ENCODE measurements around the gene LRP8.

Gene LRP8

DNA sequence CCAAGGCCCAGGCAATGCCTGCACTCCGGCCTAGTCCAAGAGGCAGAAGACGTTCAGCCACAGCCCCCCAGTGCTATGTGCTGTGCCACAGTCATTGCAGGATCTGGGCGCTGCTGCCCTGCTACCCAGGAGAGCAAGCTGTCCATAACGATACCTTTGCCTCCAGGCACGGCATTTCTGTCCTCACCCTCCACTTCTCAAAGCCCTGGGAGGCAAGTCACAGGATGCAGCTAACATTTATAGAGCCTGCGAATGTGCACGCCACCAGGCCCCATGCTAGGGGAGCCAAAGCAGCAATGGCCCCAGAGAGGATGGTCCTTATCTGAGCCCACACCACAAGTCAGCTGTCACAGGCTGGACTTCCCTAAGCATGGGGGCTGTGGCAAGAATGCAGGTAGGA is 13.8 kb downstream of the LRP8 start:
- Histone ChIP-seq H3K4me1 (ENCODE audit: control insufficient read depth, insufficient read depth, low read length, unreplicated experiment) (peaks cover 3% of the 10 kb centered on the region), H3K36me3 (ENCODE audit: insufficient read depth, low read length) (no peaks in the 10 kb centered on the region), H2AFZ (ENCODE audit: low read length, unreplicated experiment) (no peak overlapping the region), H3K27ac (ENCODE audit: low read depth, low read length) (no peak overlapping the region), H3K4me3 (ENCODE audit: low read depth, low read length) (no peak overlapping the region), H3K79me2 (ENCODE audit: control insufficient read depth, insufficient read depth, low read length, unreplicated experiment) (peaks cover 3% of the 10 kb centered on the region), H3K27me3 (ENCODE audit: insufficient read depth, low read length) (no peaks in the 10 kb centered on the region)

- H3K36me3 ChIP-seq (ENCODE audit: insufficient read depth, low read length): no peaks in the 10 kb centered on the region
- no peak overlapping the region for H3K27ac ChIP-seq (ENCODE audit: low read depth, low read length)
- no peak overlapping the region for H3K4me3 ChIP-seq (ENCODE audit: low read depth, low read length)
- peaks cover 3% of the 10 kb centered on the region for H3K4me1 ChIP-seq (ENCODE audit: control insufficient read depth, insufficient read depth, low read length, unreplicated experiment)
- H3K79me2 ChIP-seq (ENCODE audit: control insufficient read depth, insufficient read depth, low read length, unreplicated experiment): peaks cover 3% of the 10 kb centered on the region
- no peaks in the 10 kb centered on the region for H3K27me3 ChIP-seq (ENCODE audit: insufficient read depth, low read length)
- H2AFZ ChIP-seq (ENCODE audit: low read length, unreplicated experiment): no peak overlapping the region
These were observed 14.3 kb downstream of the LRP8 start for GRCh38 chr1:53313556-53313955.

DNA sequence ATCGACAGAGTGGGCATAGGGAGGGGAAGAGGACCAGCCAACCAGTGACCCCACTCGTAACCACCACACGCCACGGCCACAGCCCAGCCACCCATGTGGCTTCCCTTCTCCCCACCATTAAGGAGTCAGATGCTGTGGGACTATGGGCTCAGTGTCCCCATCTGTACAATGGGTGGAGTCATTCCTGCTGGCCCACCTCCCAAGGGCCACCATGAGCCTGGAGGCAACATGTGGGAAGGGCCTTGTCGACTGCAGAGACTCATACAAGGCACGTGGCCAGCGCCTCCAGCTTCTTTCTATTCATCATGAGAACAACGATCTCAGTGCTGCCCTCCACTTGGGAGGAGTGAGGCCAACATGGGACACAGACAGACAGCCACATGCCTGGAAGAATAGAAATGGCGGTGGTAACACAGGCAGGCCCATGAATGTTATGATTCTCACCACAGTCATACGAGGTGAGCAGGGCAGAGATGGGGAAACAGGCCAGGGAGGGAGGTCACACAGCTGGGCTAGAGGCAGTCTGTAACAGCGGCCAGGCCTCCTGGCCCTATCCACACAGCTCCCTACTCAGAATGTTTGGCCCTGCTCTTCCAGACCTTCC is 16.1 kb downstream of the LRP8 start:
- Histone ChIP-seq H3K36me3 (ENCODE audit: insufficient read depth, low read length) (no peaks in the 10 kb centered on the region), H3K4me1 (ENCODE audit: control insufficient read depth, insufficient read depth, low read length, unreplicated experiment) (peaks cover 3% of the 10 kb centered on the region), H3K79me2 (ENCODE audit: control insufficient read depth, insufficient read depth, low read length, unreplicated experiment) (peaks cover 3% of the 10 kb centered on the region), H3K27me3 (ENCODE audit: insufficient read depth, low read length) (no peaks in the 10 kb centered on the region), H3K4me3 (ENCODE audit: low read depth, low read length) (no peak overlapping the region), H2AFZ (ENCODE audit: low read length, unreplicated experiment) (no peak overlapping the region), H3K27ac (ENCODE audit: low read depth, low read length) (no peak overlapping the region)

DNA sequence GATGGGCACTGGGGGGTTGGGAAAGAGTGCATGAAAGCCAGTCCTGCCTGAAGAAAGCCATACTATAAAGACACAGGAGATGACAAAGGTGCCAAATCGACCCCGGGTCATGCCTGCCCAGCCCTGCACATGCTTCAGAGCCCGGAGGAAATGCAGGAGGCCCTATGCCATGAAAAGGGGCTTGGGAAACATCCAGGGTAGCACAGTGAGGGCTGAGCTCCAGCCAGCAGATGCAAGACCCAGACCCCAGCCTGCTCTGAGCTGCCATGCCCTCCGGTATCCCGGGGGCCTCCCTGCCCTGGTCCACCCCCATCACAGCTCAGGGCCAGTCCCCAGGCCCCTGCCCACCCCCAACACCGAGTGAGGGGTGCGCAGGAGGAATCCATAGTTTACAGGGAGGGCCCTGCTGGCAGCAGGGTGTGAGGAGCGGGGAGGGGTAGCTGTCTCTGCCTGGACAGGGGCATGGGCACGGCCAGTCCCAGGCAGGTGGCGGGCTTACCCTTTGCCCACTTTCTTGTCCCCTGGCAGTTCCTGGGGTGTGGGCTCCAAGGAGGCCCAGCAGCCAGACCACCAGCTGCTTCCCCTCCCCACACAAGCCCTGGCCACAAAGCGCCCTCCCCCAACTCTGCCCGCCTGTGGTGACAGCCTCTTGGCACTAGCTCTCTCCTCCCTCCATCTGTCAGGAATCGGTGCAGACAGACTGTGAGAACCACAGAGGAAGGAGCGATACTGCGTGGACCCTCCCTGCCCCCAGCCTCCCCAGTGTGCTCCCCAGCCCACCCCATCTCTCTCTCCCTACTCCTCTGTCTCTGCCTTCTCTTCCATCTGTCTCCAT is 16.8 kb downstream of the LRP8 start:
- Histone ChIP-seq H3K36me3 (ENCODE audit: insufficient read depth, low read length) (no peaks in the 10 kb centered on the region), H2AFZ (ENCODE audit: low read length, unreplicated experiment) (no peak overlapping the region), H3K27me3 (ENCODE audit: insufficient read depth, low read length) (no peaks in the 10 kb centered on the region), H3K79me2 (ENCODE audit: control insufficient read depth, insufficient read depth, low read length, unreplicated experiment) (peaks cover 3% of the 10 kb centered on the region), H3K4me3 (ENCODE audit: low read depth, low read length) (no peak overlapping the region), H3K27ac (ENCODE audit: low read depth, low read length) (no peak overlapping the region), H3K4me1 (ENCODE audit: control insufficient read depth, insufficient read depth, low read length, unreplicated experiment) (peaks cover 3% of the 10 kb centered on the region)

- H2AFZ ChIP-seq (ENCODE audit: low read length, unreplicated experiment): no peak overlapping the region
- peaks cover 3% of the 10 kb centered on the region for H3K79me2 ChIP-seq (ENCODE audit: control insufficient read depth, insufficient read depth, low read length, unreplicated experiment)
- no peak overlapping the region for H3K4me3 ChIP-seq (ENCODE audit: low read depth, low read length)
- no peaks in the 10 kb centered on the region for H3K27me3 ChIP-seq (ENCODE audit: insufficient read depth, low read length)
- H3K36me3 ChIP-seq (ENCODE audit: insufficient read depth, low read length): no peaks in the 10 kb centered on the region
- no peak overlapping the region for H3K27ac ChIP-seq (ENCODE audit: low read depth, low read length)
- peaks cover 9% of the 10 kb centered on the region for H3K4me1 ChIP-seq (ENCODE audit: control insufficient read depth, insufficient read depth, low read length, unreplicated experiment)
These were observed 18.1 kb downstream of the LRP8 start for GRCh38 chr1:53309802-53310201.

GRCh38 chr1:53308506-53308905 is 19.4 kb downstream of the LRP8 start:
- H3K79me2 ChIP-seq (ENCODE audit: control insufficient read depth, insufficient read depth, low read length, unreplicated experiment): peaks cover 3% of the 10 kb centered on the region
- no peaks in the 10 kb centered on the region for H3K36me3 ChIP-seq (ENCODE audit: insufficient read depth, low read length)

DNA sequence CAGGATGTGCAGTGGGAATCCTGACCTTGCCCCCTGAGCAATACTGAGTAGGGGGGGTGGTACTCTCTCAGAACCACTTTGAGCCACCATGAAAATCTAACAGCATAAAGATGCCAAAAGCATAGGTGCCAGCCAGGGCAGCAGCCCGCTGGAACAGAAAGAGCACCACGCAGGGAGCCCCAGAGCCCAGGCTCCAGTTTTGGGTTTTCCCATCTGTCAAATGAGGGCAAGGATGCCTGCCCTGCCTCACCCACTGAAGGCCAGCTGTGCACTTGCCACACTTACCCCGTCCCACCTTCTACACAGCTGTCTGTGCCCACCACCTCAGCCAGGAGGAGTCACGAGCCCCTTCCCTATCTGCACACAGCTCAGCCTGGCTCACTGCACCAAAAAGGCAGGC is 20.8 kb downstream of the LRP8 start:
- no peaks in the 10 kb centered on the region for H3K27me3 ChIP-seq (ENCODE audit: insufficient read depth, low read length)
- H3K4me1 ChIP-seq (ENCODE audit: control insufficient read depth, insufficient read depth, low read length, unreplicated experiment): peaks cover 11% of the 10 kb centered on the region
- no peak overlapping the region for H3K4me3 ChIP-seq (ENCODE audit: low read depth, low read length)
- no peaks in the 10 kb centered on the region for H3K36me3 ChIP-seq (ENCODE audit: insufficient read depth, low read length)
- H3K27ac ChIP-seq (ENCODE audit: low read depth, low read length): no peak overlapping the region
- H2AFZ ChIP-seq (ENCODE audit: low read length, unreplicated experiment): no peak overlapping the region
- H3K79me2 ChIP-seq (ENCODE audit: control insufficient read depth, insufficient read depth, low read length, unreplicated experiment): peaks cover 3% of the 10 kb centered on the region

More at GRCh38 chr1:53308506-53308905, 19.4 kb downstream of the LRP8 start:
- H3K27ac ChIP-seq (ENCODE audit: low read depth, low read length): no peak overlapping the region
- no peak overlapping the region for H3K4me3 ChIP-seq (ENCODE audit: low read depth, low read length)
- H2AFZ ChIP-seq (ENCODE audit: low read length, unreplicated experiment): no peak overlapping the region
- no peaks in the 10 kb centered on the region for H3K27me3 ChIP-seq (ENCODE audit: insufficient read depth, low read length)
- H3K4me1 ChIP-seq (ENCODE audit: control insufficient read depth, insufficient read depth, low read length, unreplicated experiment): peaks cover 11% of the 10 kb centered on the region

GRCh38 chr1:53306168-53306567 is 21.7 kb downstream of the LRP8 start:
- Histone ChIP-seq H3K36me3 (ENCODE audit: insufficient read depth, low read length) (no peaks in the 10 kb centered on the region), H3K4me1 (ENCODE audit: control insufficient read depth, insufficient read depth, low read length, unreplicated experiment) (peaks cover 11% of the 10 kb centered on the region), H2AFZ (ENCODE audit: low read length, unreplicated experiment) (no peak overlapping the region), H3K79me2 (ENCODE audit: control insufficient read depth, insufficient read depth, low read length, unreplicated experiment) (no peaks in the 10 kb centered on the region), H3K4me3 (ENCODE audit: low read depth, low read length) (no peak overlapping the region), H3K27ac (ENCODE audit: low read depth, low read length) (no peak overlapping the region), H3K27me3 (ENCODE audit: insufficient read depth, low read length) (no peaks in the 10 kb centered on the region)

DNA sequence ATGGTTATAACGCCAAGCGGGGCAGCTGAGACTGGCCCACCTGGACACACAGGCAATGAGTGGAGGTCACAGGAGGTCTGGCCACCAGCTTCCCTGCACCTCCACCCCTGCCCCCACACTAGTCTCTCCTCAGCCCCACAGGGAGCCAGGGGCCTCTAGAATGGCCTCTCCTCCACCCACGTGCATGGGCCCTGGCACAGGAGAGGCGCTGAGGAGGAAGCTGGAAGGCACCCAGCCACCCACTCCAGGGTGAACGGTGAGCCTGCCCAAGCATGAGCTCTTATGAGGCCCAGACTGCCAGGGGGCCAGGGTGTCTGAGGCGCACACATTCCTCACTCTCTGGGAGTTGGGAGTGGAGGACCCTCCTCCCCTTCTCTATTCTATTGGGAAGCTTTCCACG is 22.2 kb downstream of the LRP8 start:
- H3K36me3 ChIP-seq (ENCODE audit: insufficient read depth, low read length): no peaks in the 10 kb centered on the region

DNA sequence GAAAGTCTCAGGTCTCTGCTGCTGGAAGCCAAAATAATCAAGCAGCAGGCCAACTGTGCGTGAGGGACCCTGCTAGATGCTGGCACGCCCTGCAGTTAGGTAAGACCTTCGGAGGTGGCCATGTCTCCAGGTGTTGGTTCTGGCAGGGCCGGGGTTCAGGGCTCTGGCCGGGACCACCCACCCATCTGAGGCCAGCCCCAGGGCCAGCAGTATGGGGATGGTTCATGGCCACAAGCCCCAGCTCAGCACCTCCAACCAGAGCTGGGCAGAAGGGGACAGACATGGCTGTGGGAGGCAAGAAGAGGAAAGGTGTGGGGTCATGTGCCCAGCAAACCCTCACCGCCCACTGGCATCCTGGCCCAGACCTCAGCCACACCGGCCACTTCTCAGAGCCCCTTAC is 23.3 kb downstream of the LRP8 start:
- Histone ChIP-seq H3K36me3 (ENCODE audit: insufficient read depth, low read length) (no peaks in the 10 kb centered on the region), H3K27ac (ENCODE audit: low read depth, low read length) (no peak overlapping the region), H3K4me3 (ENCODE audit: low read depth, low read length) (no peak overlapping the region), H2AFZ (ENCODE audit: low read length, unreplicated experiment) (no peak overlapping the region), H3K27me3 (ENCODE audit: insufficient read depth, low read length) (no peaks in the 10 kb centered on the region), H3K4me1 (ENCODE audit: control insufficient read depth, insufficient read depth, low read length, unreplicated experiment) (peaks cover 9% of the 10 kb centered on the region), H3K79me2 (ENCODE audit: control insufficient read depth, insufficient read depth, low read length, unreplicated experiment) (no peaks in the 10 kb centered on the region)

More for the DNA sequence above, 22.2 kb downstream of the LRP8 start:
- no peak overlapping the region for H3K4me3 ChIP-seq (ENCODE audit: low read depth, low read length)
- H3K4me1 ChIP-seq (ENCODE audit: control insufficient read depth, insufficient read depth, low read length, unreplicated experiment): peaks cover 11% of the 10 kb centered on the region
- H3K27ac ChIP-seq (ENCODE audit: low read depth, low read length): no peak overlapping the region
- H3K27me3 ChIP-seq (ENCODE audit: insufficient read depth, low read length): no peaks in the 10 kb centered on the region
- H2AFZ ChIP-seq (ENCODE audit: low read length, unreplicated experiment): no peak overlapping the region
- no peaks in the 10 kb centered on the region for H3K79me2 ChIP-seq (ENCODE audit: control insufficient read depth, insufficient read depth, low read length, unreplicated experiment)

Measured in ACC112 (cell line).